Natural killer cell (primary cell): ENCODE results near the gene PAX4. TPM values are rescaled to one million over a fixed set of nuclear protein-coding genes. Genes with fewer than 3 reads are reported as not detected.

Experiments
- ATAC-seq, 3 donors: fragments of 150-1000 bp in 2 of 3; fragments of 200-7000 bp in 1 of 3; cut with Tn5 transposase; 1 replicate in 1 of 3; 2 replicates in 2 of 3; pipeline ENCODE4 v1.10.0; 2021; ENCODE audit warnings: mild to moderate bottlenecking in 2 of 3, moderate library complexity in 2 of 3
- DNase-seq, 2 donors: peaks; one replicate each; pipeline versions ENCODE4 v3.0.0 to v3.0.0-alpha.2; 2013 to 2021; ENCODE audit warnings: mixed read lengths in 1 of 2
- H3K27ac ChIP-seq: one replicate; pipeline ENCODE4 v1.5.1; 2013; ENCODE audit warnings: mild to moderate bottlenecking, low read length
- H3K27me3 ChIP-seq: one replicate; pipeline ENCODE4 v1.6.1; 2013; ENCODE audit warnings: low read length; ENCODE audit not compliant: control insufficient read depth, insufficient read depth
- H3K36me3 ChIP-seq: one replicate; pipeline ENCODE4 v1.6.1; 2013; ENCODE audit warnings: low read length; ENCODE audit not compliant: control insufficient read depth, insufficient read depth
- H3K4me1 ChIP-seq: one replicate; pipeline ENCODE4 v1.6.1; 2013; ENCODE audit warnings: low read length; ENCODE audit not compliant: control insufficient read depth, insufficient read depth
- H3K4me3 ChIP-seq: one replicate; pipeline ENCODE4 v1.5.1; 2013; ENCODE audit warnings: low read length
- H3K9me3 ChIP-seq: one replicate; pipeline ENCODE4 v1.6.1; 2013; ENCODE audit warnings: low read length; ENCODE audit not compliant: control insufficient read depth, insufficient read depth
- H3K27ac Mint-ChIP-seq, 2 donors: one replicate each; pipeline ENCODE4 v1.8.0; 2022; ENCODE audit warnings: mild to moderate bottlenecking in 2 of 2, mixed read lengths in 2 of 2, moderate library complexity in 1 of 2
- H3K27me3 Mint-ChIP-seq, 2 donors: one replicate each; pipeline ENCODE4 v1.8.0; 2022; ENCODE audit warnings: low read depth in 2 of 2, mixed read lengths in 2 of 2
- H3K36me3 Mint-ChIP-seq: one replicate; pipeline ENCODE4 v1.8.0; 2022; ENCODE audit warnings: mixed read lengths
- H3K4me1 Mint-ChIP-seq, 2 donors: one replicate each; pipeline ENCODE4 v1.8.0; 2022; ENCODE audit warnings: mixed read lengths in 2 of 2
- H3K4me3 Mint-ChIP-seq: one replicate; pipeline ENCODE4 v1.8.0; 2022; ENCODE audit warnings: mild to moderate bottlenecking, moderate library complexity, mixed read lengths
- H3K9me3 Mint-ChIP-seq, 2 donors: one replicate each; pipeline ENCODE4 v1.8.0; 2022; ENCODE audit warnings: mixed read lengths in 2 of 2
- WGBS: methylation state at CpG from one replicate; pipeline ENCODE4 v1.1.7; 2013; ENCODE audit warnings: missing lambda C conversion rate; ENCODE audit not compliant: insufficient coverage; 5-methylcytosine and 5-hydroxymethylcytosine counted together
- intact Hi-C: fragments of 100-400 bp; cut with micrococcal nuclease; formaldehyde crosslinking; loops from one replicate; pipeline ENCODE4 v1.14.2; 2022
- total RNA-seq, 4 donors: library from RNA; stranded (reverse); fragments of 120-200 nt in 1 of 4; gene quantifications; one replicate each; pipeline versions ENCODE4 v1.2.3 to v1.2.4, GENCODE V29; 2013 to 2022
- TF ChIP-seq, protein P1 (sequence below): fragments of 200-600 bp; IDR thresholded peaks from one replicate; pipeline ENCODE4 v1.8.0; 2022; ENCODE audit warnings: antibody characterized with exemption

Gene PAX4
- total RNA-seq, 3 donors from 2014 or later (not counting 1 experiment from before 2014, with no cell fraction given): not detected

DNA sequence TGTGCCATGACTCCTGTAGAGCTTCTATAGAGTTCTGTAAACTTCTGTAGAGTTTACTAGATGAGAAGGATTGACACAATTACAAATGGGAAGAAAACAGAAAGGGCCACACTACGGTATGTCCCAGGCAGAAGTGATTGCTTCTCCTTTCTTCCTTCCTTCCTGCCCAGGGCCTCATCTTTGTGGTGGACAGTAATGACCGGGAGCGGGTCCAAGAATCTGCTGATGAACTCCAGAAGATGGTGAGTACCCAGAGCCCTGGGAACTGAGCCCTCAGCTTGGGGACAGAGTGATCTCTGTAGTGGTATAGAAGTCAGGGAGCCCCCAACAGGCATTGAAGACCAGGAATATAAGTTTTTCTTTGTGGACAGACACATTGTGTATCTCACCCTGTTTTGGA lies 28.0 kb downstream of the PAX4 start:
- H3K4me1 Mint-ChIP-seq: peaks cover 32% of the 10 kb centered on the region in 2 donors
- 90% methylated on average over 3 of the region's 3 CpGs for WGBS
- H3K27me3 Mint-ChIP-seq: no peaks in the 10 kb centered on the region
- H3K36me3 Mint-ChIP-seq: no peaks in the 10 kb centered on the region
- Histone ChIP-seq H3K4me3 (no peak overlapping the region), H3K36me3 (peaks cover 16% of the 10 kb centered on the region), H3K9me3 (no peaks in the 10 kb centered on the region), H3K27ac (no peak overlapping the region), H3K27me3 (no peaks in the 10 kb centered on the region), H3K4me1 (peaks cover 24% of the 10 kb centered on the region)
- intact Hi-C loops: loop anchor here (5.0 kb wide), 1 partner anchor 198 kb away; the partner anchor contains the start of gene ZNF800
- ATAC-seq (no peak), DNase-seq (no peak)
- H3K27ac Mint-ChIP-seq: peak overlapping the region; percentile 74 to 95
- no peaks in the 10 kb centered on the region for H3K9me3 Mint-ChIP-seq
- H3K4me3 Mint-ChIP-seq: peak overlapping the region; percentile 96
- TF ChIP-seq, protein P1, sequence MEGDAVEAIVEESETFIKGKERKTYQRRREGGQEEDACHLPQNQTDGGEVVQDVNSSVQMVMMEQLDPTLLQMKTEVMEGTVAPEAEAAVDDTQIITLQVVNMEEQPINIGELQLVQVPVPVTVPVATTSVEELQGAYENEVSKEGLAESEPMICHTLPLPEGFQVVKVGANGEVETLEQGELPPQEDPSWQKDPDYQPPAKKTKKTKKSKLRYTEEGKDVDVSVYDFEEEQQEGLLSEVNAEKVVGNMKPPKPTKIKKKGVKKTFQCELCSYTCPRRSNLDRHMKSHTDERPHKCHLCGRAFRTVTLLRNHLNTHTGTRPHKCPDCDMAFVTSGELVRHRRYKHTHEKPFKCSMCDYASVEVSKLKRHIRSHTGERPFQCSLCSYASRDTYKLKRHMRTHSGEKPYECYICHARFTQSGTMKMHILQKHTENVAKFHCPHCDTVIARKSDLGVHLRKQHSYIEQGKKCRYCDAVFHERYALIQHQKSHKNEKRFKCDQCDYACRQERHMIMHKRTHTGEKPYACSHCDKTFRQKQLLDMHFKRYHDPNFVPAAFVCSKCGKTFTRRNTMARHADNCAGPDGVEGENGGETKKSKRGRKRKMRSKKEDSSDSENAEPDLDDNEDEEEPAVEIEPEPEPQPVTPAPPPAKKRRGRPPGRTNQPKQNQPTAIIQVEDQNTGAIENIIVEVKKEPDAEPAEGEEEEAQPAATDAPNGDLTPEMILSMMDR: no peak

DNA sequence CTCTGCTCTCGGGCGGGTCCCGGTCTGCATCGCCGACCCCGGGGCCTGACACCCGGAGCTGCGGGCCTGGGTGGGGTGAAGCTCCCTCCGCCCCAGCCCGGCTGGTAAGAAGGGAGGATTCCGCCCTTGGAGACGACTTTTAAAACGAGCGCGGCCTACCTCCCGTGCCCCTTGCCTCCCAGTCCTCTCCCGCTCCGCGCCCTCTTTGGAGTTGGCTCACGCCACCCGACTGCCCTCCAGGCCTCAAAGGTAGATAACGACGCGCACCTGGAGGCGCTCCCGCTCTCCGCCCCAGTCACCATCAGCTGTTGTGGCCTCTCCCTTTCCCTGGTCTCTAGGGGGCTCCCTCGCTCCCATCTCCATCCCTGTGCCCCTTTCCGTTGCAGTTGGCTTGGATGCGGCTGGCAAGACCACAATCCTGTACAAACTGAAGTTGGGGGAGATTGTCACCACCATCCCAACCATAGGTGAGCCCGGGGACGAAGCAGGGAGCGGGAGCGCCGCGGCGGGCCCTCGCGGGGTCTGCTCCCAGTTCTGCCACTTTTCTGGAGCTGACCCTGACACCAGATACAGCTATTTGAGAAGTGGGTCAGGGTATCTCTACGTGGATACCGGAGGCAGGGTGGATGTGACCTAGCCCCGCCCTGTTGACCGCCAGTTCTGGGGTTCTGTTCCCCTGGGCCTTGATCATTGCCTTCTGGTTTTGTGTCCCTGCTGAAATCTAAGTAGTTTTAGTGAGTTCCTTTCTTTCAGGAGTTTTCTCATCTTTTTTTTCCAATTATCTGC lies 29.1 kb downstream of the PAX4 start:
- Mint-ChIP-seq H3K4me1 (peaks cover 42% of the 10 kb centered on the region in 2 donors), H3K4me3 (peak overlapping the region; percentile 96), H3K27me3 (no peaks in the 10 kb centered on the region), H3K36me3 (no peaks in the 10 kb centered on the region), H3K9me3 (no peaks in the 10 kb centered on the region), H3K27ac (peak overlapping the region; percentile 74 to 95)
- no peaks in the 10 kb centered on the region for H3K9me3 ChIP-seq
- TF ChIP-seq, protein P1: no peak
- H3K27ac ChIP-seq: peak overlapping the region; percentile 63
- H3K36me3 ChIP-seq: peaks cover 16% of the 10 kb centered on the region
- peaks cover 34% of the 10 kb centered on the region for H3K4me1 ChIP-seq
- 13% methylated on average over 43 of the region's 43 CpGs for WGBS
- H3K4me3 ChIP-seq: peak overlapping the region; percentile 84
- intact Hi-C loops: loop anchor here (5.0 kb wide), 1 partner anchor 197 kb away; the partner anchor contains the start of gene ZNF800
- DNase-seq: peak in 1 of 2 donors; percentile 54
- ATAC-seq: peak; percentile 6 to 13 (median 11)
- no peaks in the 10 kb centered on the region for H3K27me3 ChIP-seq

DNA sequence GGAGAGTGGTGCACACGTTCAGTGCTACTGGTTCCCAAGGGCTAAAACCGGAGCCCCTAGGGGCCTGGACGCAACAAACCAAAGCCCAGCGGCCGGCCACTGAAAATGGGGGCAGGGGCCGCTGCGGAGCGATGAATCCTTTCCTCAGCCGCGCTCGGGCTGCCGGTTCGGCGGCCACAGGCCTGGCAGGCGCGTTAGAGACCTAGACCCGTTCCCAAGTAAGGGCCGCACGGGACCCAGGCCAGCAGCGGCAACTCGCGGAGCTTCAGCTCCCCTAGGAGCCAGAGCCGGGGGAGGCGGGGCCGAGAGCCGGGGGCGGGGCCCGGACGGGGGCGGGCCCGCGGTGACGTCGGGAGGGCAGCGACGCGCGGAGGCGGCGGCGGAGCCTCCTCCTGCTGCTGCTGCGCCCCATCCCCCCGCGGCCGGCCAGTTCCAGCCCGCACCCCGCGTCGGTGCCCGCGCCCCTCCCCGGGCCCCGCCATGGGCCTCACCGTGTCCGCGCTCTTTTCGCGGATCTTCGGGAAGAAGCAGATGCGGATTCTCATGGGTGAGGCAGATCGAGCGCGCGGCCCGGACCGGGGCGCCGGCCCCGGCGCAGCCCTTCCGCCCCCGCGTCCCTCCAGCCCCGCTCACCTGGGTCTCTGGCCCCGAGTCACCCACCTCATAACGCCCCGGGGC lies 29.8 kb downstream of the PAX4 start, which contains the start of gene ARF5:
Gene ARF5, plus strand, starts transcription at position 393 of the 678 bp plus-strand sequence. Its CDS starts 88 bp downstream, at position 481.
- peaks cover 16% of the 10 kb centered on the region for H3K36me3 ChIP-seq
- Mint-ChIP-seq H3K27ac (peak within 1 kb of the TSS; percentile 74 to 95), H3K36me3 (peaks cover 1% of the 10 kb centered on the region), H3K9me3 (no peaks in the 10 kb centered on the region), H3K27me3 (no peaks in the 10 kb centered on the region), H3K4me1 (peaks cover 49% of the 10 kb centered on the region in 2 donors), H3K4me3 (peak within 1 kb of the TSS; percentile 96)
- peaks cover 40% of the 10 kb centered on the region for H3K4me1 ChIP-seq
- intact Hi-C loops: loop anchor here (5.0 kb wide), 1 partner anchor 196 kb away; the partner anchor contains the start of gene ZNF800
- H3K9me3 ChIP-seq: no peaks in the 10 kb centered on the region
- peak within 1 kb of the TSS; percentile 84 for H3K4me3 ChIP-seq
- DNase-seq (peak; percentile 89 to 91), ATAC-seq (peak; percentile 84 to 92 (median 84))
- TF ChIP-seq, protein P1: no peak
- H3K27ac ChIP-seq: peak within 1 kb of the TSS; percentile 63
- under 1% methylated on average over 77 of the region's 77 CpGs for WGBS
- no peaks in the 10 kb centered on the region for H3K27me3 ChIP-seq
